ENCODE data around the gene SH3PXD2A.

The SH3PXD2A gene

GRCh38 chr10:103572347-103573204, 282.8 kb downstream of the SH3PXD2A start:
- no peak for DNase-seq

- no peak for DNase-seq
Observed at GRCh38 chr10:103571656-103571975, 283.8 kb downstream of the SH3PXD2A start.

DNA sequence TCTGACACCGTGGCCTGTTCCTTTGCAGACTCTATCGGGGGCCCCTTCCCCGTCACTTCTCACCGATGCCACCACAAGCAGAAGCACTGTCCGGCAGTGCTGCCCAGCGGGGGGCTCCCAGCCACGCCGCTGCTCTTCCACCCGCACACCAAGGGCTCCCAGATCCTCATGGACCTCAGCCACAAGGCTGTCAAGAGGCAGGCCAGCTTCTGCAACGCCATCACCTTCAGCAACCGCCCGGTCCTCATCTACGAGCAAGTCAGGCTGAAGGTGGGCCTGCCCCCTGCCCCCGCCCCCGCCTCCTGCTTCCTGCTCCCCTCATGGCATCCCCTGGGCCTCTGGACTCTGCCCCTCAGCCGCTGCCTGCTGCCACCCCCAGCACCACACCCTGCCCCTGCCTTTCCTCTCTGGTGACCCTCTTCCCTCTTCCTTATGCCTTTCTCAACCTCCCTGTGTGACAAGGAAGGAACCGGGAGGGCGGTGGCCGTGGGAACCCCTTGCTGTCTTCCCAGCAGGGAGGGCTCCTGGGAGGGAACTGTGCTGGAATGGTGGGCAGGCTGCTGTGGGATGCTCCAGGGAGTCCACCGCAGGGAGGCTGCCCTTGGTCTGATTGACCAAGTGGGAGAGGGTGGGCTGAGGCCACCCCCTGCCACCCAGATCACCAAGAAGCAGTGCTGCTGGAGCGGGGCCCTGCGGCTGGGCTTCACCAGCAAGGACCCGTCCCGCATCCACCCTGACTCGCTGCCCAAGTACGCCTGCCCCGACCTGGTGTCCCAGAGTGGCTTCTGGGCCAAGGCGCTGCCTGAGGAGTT, 284.3 kb downstream of the SH3PXD2A start:
- DNase-seq = no peak

GRCh38 chr10:103569896-103570295, 285.5 kb downstream of the SH3PXD2A start:
- DNase-seq = no peak

DNA sequence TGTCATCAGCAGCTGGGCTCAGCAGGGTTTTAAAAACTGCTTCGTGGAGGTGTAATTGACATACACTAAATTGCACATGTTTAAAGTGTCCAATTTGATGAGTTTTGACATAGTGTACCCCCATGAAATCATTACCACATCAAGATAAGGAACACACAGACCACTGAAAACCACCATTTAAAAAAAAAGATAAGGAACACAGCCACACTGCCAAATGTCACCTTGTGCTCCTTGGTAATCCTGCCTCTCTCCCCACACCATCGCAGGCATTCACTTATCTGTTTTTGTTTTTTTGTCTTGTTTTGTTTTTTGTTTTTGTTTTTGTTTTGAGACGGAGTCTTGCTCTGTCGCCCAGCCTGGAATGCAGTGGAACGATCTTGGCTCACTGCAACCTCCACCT, 286.9 kb downstream of the SH3PXD2A start:
- DNase-seq = no peak

DNA sequence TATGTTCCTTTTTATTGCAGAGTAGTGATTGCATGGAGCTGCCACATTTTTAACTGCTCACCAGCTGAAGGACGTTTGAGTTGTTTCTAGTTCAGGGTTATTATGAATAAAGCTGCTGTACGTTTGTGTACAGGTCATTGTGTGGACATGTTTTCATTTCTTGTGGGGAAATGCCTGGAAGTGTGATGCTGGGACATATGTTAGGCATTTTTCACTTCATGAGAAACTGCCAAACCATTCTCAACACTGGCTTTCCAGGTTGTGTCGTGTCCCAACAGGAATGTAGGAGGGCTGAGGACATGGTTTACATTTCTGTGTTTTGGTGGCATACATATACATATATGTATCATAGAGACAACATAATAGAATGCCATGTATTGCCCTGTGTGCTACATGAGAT, 288.8 kb downstream of the SH3PXD2A start:
- DNase-seq = no peak

GRCh38 chr10:103564776-103565520, 290.4 kb downstream of the SH3PXD2A start:
- no peak for DNase-seq

DNA sequence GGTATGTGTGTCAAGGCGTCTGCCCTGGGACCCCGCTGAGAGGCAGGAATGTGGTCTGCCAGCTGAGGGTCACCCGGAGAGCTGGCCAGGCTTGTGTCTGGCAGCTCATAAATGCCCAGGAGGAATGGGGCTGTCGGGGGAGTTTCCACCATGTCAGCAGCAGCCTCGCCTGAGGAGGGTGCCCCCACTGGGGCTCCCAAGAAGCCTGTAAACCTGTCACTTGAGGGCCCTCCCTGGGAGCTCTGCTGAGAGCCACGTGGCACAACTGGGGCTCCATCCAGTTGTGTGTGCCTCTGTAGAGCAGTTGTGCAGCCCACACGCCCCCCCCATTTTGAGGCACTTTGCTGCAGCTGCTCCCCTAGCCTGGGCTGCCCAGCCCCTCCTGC, 291.3 kb downstream of the SH3PXD2A start:
- no peak for DNase-seq

DNA sequence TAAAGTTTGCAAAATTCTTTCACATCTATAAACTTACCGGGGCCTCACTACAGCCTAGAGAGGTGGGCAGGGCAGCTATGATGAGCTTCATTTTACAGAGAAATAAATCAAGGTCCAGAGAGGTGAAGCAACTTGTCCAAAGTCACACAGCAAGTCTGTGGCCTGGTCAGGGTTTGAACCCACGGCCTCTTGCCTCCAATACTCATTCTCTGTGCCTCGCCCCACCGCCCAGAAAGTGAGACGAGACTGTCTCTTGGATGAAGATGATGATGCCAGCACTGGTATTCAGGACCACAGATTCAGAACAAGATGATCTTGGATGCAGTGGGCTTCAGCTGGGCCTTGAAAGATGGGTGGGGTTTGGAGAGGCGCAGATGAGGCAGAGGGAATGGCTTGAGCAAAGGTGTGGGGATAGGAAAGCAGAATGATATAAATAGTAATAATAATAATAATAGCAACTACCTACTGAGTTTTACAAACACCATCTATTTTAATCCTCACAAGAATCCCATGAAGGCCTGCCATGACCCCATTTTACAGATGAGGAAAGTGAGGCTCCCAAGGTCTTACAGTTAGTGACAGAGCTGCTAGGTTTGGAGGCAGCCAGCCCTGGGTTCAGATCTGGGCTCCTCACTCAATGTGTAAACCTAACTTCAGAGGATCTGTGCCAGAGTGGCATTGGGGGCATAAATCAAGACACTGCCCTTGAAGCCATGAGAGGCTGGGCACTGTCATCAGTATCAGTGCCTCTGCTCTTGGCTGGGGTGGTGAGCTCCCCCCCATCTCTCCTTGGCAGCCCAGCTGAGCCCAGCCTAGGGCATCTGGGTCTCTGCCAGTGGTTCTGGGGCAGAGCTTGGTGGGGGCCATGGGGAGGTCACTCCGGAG, 291.9 kb downstream of the SH3PXD2A start:
- DNase-seq = no peak

GRCh38 chr10:103562383-103562782, 293.0 kb downstream of the SH3PXD2A start:
- DNase-seq = no peak

- DNase-seq = no peak
Observed at GRCh38 chr10:103560886-103561285, 294.5 kb downstream of the SH3PXD2A start.

DNA sequence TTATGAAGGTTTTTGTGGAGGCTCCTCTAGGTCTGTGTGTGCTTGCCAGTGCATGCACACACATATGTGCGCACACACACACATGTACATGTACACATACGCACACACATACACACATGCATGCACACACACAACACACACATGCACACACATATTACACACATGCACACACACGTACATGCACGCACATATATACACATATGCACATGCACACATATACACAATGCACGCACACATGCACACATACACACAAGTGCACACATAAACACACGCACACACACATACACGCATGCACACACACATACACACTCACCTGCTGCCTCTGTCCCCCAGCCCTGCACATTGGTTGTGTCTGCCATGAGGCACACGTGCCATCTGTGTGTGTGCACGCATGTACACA, 295.6 kb downstream of the SH3PXD2A start:
- no peak for DNase-seq

- no peak for DNase-seq
Observed at GRCh38 chr10:103558911-103559310, 296.5 kb downstream of the SH3PXD2A start.

DNA sequence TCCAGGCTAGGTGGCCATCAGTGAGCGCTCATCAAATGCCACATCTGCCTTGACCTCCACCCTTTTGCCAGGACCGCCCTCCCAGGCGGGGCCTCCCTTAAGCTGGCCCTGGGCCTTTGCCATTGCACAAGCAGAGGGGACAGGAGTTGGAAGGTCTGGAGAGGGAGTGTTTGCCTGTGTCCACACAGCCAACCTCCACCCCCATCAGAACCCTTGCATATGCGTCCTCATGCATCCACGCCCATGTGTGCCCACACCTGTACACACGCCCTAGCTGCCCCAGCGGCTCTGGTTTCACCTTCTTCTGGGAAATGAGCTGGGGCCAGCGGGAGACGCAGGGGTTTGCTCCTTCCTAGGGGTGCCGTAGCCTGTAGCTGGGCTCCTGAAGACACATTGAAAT, 297.9 kb downstream of the SH3PXD2A start:
- no peak for DNase-seq

DNA sequence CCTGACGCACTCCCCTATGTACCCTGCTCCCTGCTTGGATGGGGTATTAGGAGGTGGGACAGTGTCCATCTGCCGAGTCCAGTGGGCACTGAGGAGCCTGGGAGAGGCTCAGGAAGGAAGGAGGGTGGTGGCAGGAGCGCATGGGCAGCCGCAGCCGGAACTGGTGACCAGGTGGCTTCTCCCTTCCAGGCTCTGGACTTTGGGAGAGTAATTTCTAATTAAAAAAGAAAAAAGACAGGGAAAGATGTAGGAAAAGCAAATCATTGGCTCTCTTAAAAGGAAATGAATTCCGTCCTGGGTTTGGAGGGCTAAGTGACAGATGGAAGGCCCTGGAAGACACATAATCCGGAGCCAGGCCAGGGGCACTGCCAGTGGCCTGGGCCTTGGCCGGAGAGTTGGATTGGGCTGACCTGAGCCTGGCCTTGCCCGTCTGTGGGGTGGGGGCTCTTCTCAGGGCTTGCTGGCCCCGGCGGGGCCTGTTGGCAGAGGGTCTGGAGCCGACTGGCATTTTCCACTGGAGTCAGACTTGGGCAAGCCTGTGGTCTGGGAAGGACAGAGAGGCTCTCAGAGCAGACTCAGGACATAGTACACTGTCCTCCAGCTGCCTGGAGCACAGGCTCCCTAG, 298.9 kb downstream of the SH3PXD2A start:
- DNase-seq = no peak

DNA sequence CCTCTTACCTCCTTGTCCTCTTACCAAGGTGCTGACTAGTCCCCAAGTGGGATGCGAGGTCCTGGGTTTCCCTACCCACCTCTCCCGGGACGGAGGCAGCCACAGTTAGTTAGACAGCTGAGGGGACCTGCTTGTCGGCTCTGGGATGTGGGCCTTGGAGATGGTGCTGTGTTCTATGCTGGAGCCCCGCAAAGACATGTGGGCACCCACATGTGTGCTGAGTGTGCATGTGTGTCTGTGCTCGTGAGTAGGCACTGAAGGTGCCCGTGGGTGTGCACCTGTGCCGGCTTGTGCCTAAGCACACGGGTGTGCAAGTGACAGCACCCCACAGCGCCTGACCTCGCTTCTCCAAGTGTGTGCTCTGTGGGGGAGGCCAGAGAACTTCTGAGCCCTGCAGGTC, 299.7 kb downstream of the SH3PXD2A start:
- DNase-seq = no peak

DNA sequence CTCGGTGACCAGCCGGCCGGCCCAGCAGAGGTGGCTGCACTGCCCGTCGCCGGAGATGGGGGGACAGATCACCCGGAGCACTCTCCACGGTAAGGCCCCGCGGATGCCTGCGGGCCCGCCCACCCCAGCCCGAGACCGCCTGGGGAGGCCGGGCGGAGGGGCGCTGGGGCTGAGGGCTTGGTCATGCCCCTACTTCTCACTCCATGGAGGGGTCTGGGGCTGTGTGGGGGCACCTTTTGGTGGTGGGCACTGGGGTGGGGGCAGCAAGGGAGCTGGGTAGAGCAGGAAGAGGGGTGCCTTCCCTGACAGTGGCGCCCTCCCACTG, 300.1 kb downstream of the SH3PXD2A start:
- DNase-seq = no peak

- DNase-seq = no peak
Observed at GRCh38 chr10:103554488-103555324, 300.7 kb downstream of the SH3PXD2A start.

DNA sequence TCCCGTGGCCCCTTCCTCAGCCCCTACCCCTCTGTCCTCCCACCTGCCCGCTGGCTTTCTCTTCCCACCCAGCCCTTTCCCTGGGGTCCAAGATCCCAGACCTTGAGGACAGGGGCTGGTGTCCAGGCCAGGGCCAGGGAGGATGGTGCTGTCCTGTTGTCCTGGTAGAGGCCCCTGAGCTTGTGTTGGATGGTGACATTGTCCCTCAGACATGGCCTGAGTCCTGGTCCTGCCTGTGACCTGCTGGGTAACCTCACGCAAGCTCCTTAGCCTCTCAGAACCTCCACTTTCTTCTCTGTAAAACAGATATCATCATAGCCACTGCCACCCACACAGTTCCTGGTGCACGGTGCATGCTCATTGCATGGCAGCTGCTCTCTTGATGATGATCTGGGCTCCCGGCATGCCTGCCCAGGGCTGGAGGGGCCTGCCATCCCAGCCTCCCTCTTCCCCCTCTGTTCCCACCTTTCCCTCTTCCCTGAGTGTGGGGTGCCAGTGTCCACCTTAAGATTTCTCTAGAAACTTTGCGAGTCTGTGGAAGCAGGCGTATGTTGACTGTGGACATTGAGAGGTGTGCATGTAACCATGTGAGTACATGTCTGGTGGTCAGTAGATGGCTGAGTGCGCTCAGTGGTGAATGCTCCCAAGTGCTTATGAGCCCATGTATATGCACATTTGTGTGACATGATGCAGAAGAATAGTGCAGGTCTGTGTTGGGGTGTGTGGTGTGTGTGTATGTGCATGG, 301.5 kb downstream of the SH3PXD2A start:
- DNase-seq = no peak

Data from CD4-positive, alpha-beta T cell treated with Interleukin-4 for 4 hours (primary cell).